Measurements from ENCODE around the gene G6PC2.
"Not testable (repeated sequence)": the region's sequence is repeated elsewhere in the genome, so short reads cannot be mapped to it uniquely, and the experiment has no call there.

Gene G6PC2

DNA sequence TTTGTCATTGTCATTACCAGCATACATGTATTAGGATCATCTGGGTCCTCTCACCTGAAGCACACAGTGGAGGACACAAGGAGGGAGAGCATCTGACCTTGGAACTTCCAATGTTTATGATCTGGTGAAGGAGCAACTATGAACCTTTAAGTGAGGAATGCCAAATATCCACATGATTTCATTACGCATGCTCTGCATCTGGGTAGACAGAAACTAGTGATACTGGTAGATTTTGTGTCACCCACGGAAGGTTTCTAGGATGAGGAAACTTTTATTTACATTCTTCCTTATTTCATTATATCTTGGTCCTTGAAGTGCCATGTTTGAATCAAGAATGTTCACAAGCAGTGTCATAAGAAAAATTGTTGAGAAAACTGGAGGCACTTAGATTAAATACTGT is 42.9 kb upstream of the G6PC2 start:
- no peaks in the 10 kb centered on the region for H3F3A ChIP-seq (ENCODE audit: insufficient read depth)
- peaks cover 3% of the 10 kb centered on the region; the same call in 1 of the 2 replicates for H3K36me3 ChIP-seq (ENCODE audit: low read length)
- H3K9ac ChIP-seq (ENCODE audit: low read length), result no peak overlapping the region
- no peaks in the 10 kb centered on the region for H3K27me3 ChIP-seq (ENCODE audit: low read length)
- no peak for TF ChIP-seq EZH2phosphoT487 (conservative IDR thresholded peaks at IDR 0.05; ENCODE audit: low read length)
- TF ChIP-seq, protein P1, sequence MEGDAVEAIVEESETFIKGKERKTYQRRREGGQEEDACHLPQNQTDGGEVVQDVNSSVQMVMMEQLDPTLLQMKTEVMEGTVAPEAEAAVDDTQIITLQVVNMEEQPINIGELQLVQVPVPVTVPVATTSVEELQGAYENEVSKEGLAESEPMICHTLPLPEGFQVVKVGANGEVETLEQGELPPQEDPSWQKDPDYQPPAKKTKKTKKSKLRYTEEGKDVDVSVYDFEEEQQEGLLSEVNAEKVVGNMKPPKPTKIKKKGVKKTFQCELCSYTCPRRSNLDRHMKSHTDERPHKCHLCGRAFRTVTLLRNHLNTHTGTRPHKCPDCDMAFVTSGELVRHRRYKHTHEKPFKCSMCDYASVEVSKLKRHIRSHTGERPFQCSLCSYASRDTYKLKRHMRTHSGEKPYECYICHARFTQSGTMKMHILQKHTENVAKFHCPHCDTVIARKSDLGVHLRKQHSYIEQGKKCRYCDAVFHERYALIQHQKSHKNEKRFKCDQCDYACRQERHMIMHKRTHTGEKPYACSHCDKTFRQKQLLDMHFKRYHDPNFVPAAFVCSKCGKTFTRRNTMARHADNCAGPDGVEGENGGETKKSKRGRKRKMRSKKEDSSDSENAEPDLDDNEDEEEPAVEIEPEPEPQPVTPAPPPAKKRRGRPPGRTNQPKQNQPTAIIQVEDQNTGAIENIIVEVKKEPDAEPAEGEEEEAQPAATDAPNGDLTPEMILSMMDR (IDR thresholded peaks at IDR 0.05; ENCODE audit: insufficient read depth, low read length, poor library complexity, severe bottlenecking), result no peak
- H3K4me2 ChIP-seq (ENCODE audit: low read depth, low read length, poor library complexity, severe bottlenecking), result no peak overlapping the region
- H4K20me1 ChIP-seq (ENCODE audit: low read depth, low read length), result no peaks in the 10 kb centered on the region
- no peak overlapping the region for H3K27ac ChIP-seq (ENCODE audit: low read depth, low read length)
- H3K9me3 ChIP-seq (ENCODE audit: insufficient read depth, low read length), result no peaks in the 10 kb centered on the region
- H3K4me3 ChIP-seq (ENCODE audit: insufficient read depth, low read length, poor library complexity, severe bottlenecking), result no peak overlapping the region
- no peaks in the 10 kb centered on the region for H3K9me2 ChIP-seq (replicated peaks; ENCODE audit: insufficient read depth, low read length)
- no peaks in the 10 kb centered on the region for H3K79me2 ChIP-seq (ENCODE audit: insufficient read depth, low read length)
- H2AFZ ChIP-seq (ENCODE audit: low read depth, low read length, severe bottlenecking), result no peak overlapping the region

DNA sequence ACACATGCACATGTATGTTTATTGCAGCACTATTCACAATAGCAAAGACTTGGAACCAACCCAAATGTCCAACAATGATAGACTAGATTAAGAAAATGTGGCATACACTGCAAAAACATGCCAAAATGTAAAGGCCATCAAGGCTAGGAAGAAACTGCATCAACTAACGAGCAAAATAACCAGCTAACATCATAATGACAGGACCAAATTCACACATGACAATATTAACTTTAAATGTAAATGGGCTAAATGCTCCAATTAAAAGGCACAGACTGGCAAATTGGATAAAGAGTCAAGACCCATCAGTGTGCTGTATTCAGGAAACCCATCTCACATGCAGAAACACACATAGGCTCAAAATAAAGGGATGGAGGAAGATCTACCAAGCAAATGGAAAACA is 33.9 kb upstream of the G6PC2 start:
- H3K9ac ChIP-seq (ENCODE audit: low read length); H3K27me3 ChIP-seq (ENCODE audit: low read length); H3K9me3 ChIP-seq (ENCODE audit: insufficient read depth, low read length); H3K27ac ChIP-seq (ENCODE audit: low read depth, low read length); H3F3A ChIP-seq (ENCODE audit: insufficient read depth); H4K20me1 ChIP-seq (ENCODE audit: low read depth, low read length); H2AFZ ChIP-seq (ENCODE audit: low read depth, low read length, severe bottlenecking); H3K4me2 ChIP-seq (ENCODE audit: low read depth, low read length, poor library complexity, severe bottlenecking); H3K79me2 ChIP-seq (ENCODE audit: insufficient read depth, low read length); H3K4me3 ChIP-seq (ENCODE audit: insufficient read depth, low read length, poor library complexity, severe bottlenecking); H3K9me2 ChIP-seq (replicated peaks; ENCODE audit: insufficient read depth, low read length): not testable (repeated sequence)
- H3K36me3 ChIP-seq (ENCODE audit: low read length), result peaks cover 15% of the 10 kb centered on the region

DNA sequence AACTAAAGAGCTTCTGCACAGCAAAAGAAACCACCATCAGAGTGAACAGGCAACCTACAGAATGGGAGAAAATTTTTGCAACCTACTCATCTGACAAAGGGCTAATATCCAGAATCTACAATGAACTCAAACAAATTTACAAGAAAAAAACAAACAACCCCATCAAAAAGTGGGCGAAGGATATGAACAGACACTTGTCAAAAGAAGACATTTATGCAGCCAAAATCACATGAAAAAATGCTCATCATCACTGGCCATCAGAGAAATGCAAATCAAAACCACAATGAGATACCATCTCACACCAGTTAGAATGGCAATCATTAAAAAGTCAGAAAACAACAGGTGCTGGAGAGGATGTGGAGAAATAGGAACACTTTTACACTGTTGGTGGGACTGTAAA is 30.7 kb upstream of the G6PC2 start:
- not testable (repeated sequence) for H2AFZ ChIP-seq (ENCODE audit: low read depth, low read length, severe bottlenecking); H4K20me1 ChIP-seq (ENCODE audit: low read depth, low read length); H3K27me3 ChIP-seq (ENCODE audit: low read length); H3K27ac ChIP-seq (ENCODE audit: low read depth, low read length); H3K9me3 ChIP-seq (ENCODE audit: insufficient read depth, low read length); H3K4me2 ChIP-seq (ENCODE audit: low read depth, low read length, poor library complexity, severe bottlenecking); H3F3A ChIP-seq (ENCODE audit: insufficient read depth); H3K9me2 ChIP-seq (replicated peaks; ENCODE audit: insufficient read depth, low read length); H3K9ac ChIP-seq (ENCODE audit: low read length); H3K4me3 ChIP-seq (ENCODE audit: insufficient read depth, low read length, poor library complexity, severe bottlenecking)
- Histone ChIP-seq H3K79me2 (ENCODE audit: insufficient read depth, low read length) (peaks cover 18% of the 10 kb centered on the region; the same call in 1 of the 2 replicates), H3K36me3 (ENCODE audit: low read length) (peaks cover 33% of the 10 kb centered on the region)

DNA sequence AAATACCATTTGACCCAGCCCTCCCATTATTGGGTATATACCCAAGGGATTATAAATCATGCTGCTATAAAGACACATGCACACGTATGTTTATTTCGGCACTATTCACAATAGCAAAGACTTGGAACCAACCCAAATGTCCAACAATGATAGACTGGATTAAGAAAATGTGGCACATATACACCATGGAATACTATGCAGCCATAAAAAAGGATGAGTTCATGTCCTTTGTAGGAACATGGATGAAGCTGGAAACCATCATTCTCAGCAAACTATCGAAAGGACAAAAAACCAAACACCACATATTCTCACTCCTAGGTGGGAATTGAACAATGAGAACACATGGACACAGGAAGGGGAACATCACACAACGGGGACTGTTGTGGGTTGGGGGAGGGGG is 30.3 kb upstream of the G6PC2 start:
- peaks cover 37% of the 10 kb centered on the region for H3K36me3 ChIP-seq (ENCODE audit: low read length)
- not testable (repeated sequence) for H3K4me3 ChIP-seq (ENCODE audit: insufficient read depth, low read length, poor library complexity, severe bottlenecking); H4K20me1 ChIP-seq (ENCODE audit: low read depth, low read length); H3K9me3 ChIP-seq (ENCODE audit: insufficient read depth, low read length); H3K9me2 ChIP-seq (replicated peaks; ENCODE audit: insufficient read depth, low read length); H2AFZ ChIP-seq (ENCODE audit: low read depth, low read length, severe bottlenecking); H3K27ac ChIP-seq (ENCODE audit: low read depth, low read length); H3F3A ChIP-seq (ENCODE audit: insufficient read depth); H3K27me3 ChIP-seq (ENCODE audit: low read length); H3K9ac ChIP-seq (ENCODE audit: low read length); H3K4me2 ChIP-seq (ENCODE audit: low read depth, low read length, poor library complexity, severe bottlenecking)
- H3K79me2 ChIP-seq (ENCODE audit: insufficient read depth, low read length), result peaks cover 21% of the 10 kb centered on the region; the same call in 1 of the 2 replicates

DNA sequence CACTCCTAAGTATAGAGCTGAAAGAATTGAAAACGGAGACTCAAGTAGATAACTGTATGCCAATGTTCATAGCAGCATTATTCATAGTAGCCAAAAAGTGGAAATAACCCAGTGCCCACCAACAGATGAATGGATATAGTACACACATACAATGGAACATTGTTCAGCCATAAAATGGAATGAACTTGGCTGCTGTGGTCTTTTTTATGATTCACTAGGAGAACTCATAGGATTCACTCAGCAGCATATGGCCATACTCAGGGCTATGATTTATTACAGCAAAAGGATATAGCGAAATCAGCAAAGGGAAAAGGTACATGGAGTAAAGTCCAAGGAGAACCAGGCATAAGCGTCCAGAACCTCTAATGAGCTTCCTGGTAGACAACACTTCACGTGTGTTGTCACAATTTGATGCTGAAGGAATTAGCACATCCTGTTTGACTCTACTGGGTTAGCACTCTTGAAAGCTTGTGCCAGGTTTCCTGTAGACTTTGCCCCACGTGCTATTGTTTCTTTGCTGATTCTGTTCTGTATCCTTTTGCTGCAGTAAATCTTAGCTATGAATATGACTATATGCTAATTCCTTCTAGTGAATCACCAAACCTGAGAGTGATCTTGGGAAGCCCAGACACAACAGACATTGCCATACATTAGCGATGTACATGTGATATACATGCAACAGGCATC is 26.6 kb upstream of the G6PC2 start:
- Histone ChIP-seq H3K27ac (ENCODE audit: low read depth, low read length) (no peak overlapping the region), H3K9me3 (ENCODE audit: insufficient read depth, low read length) (no peaks in the 10 kb centered on the region), H3K4me3 (ENCODE audit: insufficient read depth, low read length, poor library complexity, severe bottlenecking) (no peak overlapping the region), H3K36me3 (ENCODE audit: low read length) (peaks cover 53% of the 10 kb centered on the region), H3K27me3 (ENCODE audit: low read length) (no peaks in the 10 kb centered on the region), H3K79me2 (ENCODE audit: insufficient read depth, low read length) (peaks cover 55% of the 10 kb centered on the region), H3K9ac (ENCODE audit: low read length) (no peak overlapping the region), H3K4me2 (ENCODE audit: low read depth, low read length, poor library complexity, severe bottlenecking) (no peak overlapping the region), H3K9me2 (replicated peaks; ENCODE audit: insufficient read depth, low read length) (no peaks in the 10 kb centered on the region), H2AFZ (ENCODE audit: low read depth, low read length, severe bottlenecking) (no peak overlapping the region), H3F3A (ENCODE audit: insufficient read depth) (no peaks in the 10 kb centered on the region), H4K20me1 (ENCODE audit: low read depth, low read length) (peaks cover 5% of the 10 kb centered on the region; the same call in 1 of the 2 replicates)
- TF ChIP-seq, protein P1 (IDR thresholded peaks at IDR 0.05; ENCODE audit: insufficient read depth, low read length, poor library complexity, severe bottlenecking), result no peak
- no peak for TF ChIP-seq EZH2phosphoT487 (conservative IDR thresholded peaks at IDR 0.05; ENCODE audit: low read length)

DNA sequence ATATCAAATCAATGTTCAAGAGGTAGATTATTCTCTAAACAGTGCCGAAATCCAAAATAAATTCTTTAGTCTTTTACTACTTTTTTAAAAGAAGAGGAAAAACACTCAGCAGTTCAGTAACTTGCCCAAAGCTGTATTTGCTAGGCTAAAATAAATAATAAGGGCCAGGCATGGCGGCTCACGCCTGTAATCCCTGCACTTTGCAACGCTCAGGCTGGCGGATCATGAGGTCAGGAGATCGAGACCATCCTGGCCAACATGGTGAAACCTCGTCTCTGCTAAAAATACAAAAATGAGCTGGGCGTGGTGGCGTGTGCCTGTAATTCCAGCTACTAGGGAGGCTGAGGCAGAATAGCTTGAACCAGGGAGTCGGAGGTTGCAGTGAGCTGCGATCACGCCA is 18.9 kb upstream of the G6PC2 start:
- H3K27me3 ChIP-seq (ENCODE audit: low read length); H3K9me2 ChIP-seq (replicated peaks; ENCODE audit: insufficient read depth, low read length); H3F3A ChIP-seq (ENCODE audit: insufficient read depth); H2AFZ ChIP-seq (ENCODE audit: low read depth, low read length, severe bottlenecking); H3K27ac ChIP-seq (ENCODE audit: low read depth, low read length); H4K20me1 ChIP-seq (ENCODE audit: low read depth, low read length); H3K9me3 ChIP-seq (ENCODE audit: insufficient read depth, low read length); H3K9ac ChIP-seq (ENCODE audit: low read length); H3K4me3 ChIP-seq (ENCODE audit: insufficient read depth, low read length, poor library complexity, severe bottlenecking); H3K4me2 ChIP-seq (ENCODE audit: low read depth, low read length, poor library complexity, severe bottlenecking); H3K36me3 ChIP-seq (ENCODE audit: low read length): not testable (repeated sequence)
- H3K79me2 ChIP-seq (ENCODE audit: insufficient read depth, low read length), result peaks cover 78% of the 10 kb centered on the region

Measured in SU-DHL-6 (cell line).